CD14-positive monocyte (primary cell): Measurements from ENCODE around the gene MOCOS. TPM values are rescaled to one million over a fixed set of nuclear protein-coding genes. Genes with fewer than 3 reads are reported as not detected.

Experiments used
- DNase-seq, 3 donors: peaks; one replicate each; pipeline ENCODE4 v3.0.0-alpha.2; 2011 to 2022
- H2AFZ ChIP-seq: 2 replicates; pipeline ENCODE4 v1.6.0; 2012; ENCODE audit warnings: mild to moderate bottlenecking, low read depth, low read length, inconsistent platforms; ENCODE audit not compliant: insufficient read depth, poor library complexity, severe bottlenecking
- H3K27ac ChIP-seq, 2 donors: 1 replicate in 1 of 2; 2 replicates in 1 of 2; pipeline ENCODE4 v1.5.1; 2012 to 2013; ENCODE audit warnings: low read length in 2 of 2, control low read depth in 1 of 2, inconsistent platforms in 1 of 2, low read depth in 1 of 2, mild to moderate bottlenecking in 1 of 2
- H3K27me3 ChIP-seq, 2 donors: one replicate each; pipeline versions ENCODE4 v1.6.0 to v1.6.1; 2011 to 2013; ENCODE audit warnings: low read length in 2 of 2; ENCODE audit not compliant: control insufficient read depth in 2 of 2, insufficient read depth in 2 of 2
- H3K36me3 ChIP-seq, 2 donors: replicated peaks in 1 of 2; 1 replicate in 1 of 2; 2 replicates in 1 of 2; pipeline versions ENCODE4 v1.5.1 to v1.6.1; 2012 to 2013; ENCODE audit warnings: low read length in 2 of 2, control low read depth in 1 of 2, inconsistent platforms in 1 of 2, mild to moderate bottlenecking in 1 of 2; ENCODE audit not compliant: insufficient read depth in 2 of 2, control insufficient read depth in 1 of 2
- H3K4me1 ChIP-seq, 2 donors: 1 replicate in 1 of 2; 2 replicates in 1 of 2; pipeline versions ENCODE4 v1.5.1 to v1.6.1; 2012 to 2013; ENCODE audit warnings: low read length in 2 of 2, control low read depth in 1 of 2, inconsistent platforms in 1 of 2, mild to moderate bottlenecking in 1 of 2, moderate library complexity in 1 of 2; ENCODE audit not compliant: insufficient read depth in 2 of 2, control insufficient read depth in 1 of 2
- H3K4me2 ChIP-seq: replicated peaks from 2 replicates; pipeline ENCODE3; 2012; ENCODE audit warnings: low read length, moderate library complexity, mild to moderate bottlenecking; ENCODE audit not compliant: poor library complexity, severe bottlenecking; ENCODE audit errors: extremely low read depth
- H3K4me3 ChIP-seq, 3 experiments: fragments of 200-600 bp in 1 of 3; sonication (generic) in 1 of 3; replicated peaks in 1 of 3; 1 replicate in 2 of 3; 2 replicates in 1 of 3; pipeline ENCODE4 v1.5.1; 2011 to 2013; ENCODE audit warnings: low read length in 3 of 3, mild to moderate bottlenecking in 3 of 3, control low read depth in 2 of 3, low read depth in 2 of 3, inconsistent platforms in 1 of 3, moderate library complexity in 1 of 3
- H3K79me2 ChIP-seq: 2 replicates; pipeline ENCODE4 v1.6.0; 2012; ENCODE audit warnings: mild to moderate bottlenecking, control low read depth, inconsistent platforms, low read length, moderate library complexity; ENCODE audit not compliant: insufficient read depth
- H3K9ac ChIP-seq: 2 replicates; pipeline ENCODE4 v1.6.0; 2017; ENCODE audit warnings: low read length, mild to moderate bottlenecking; ENCODE audit not compliant: insufficient read depth, poor library complexity, severe bottlenecking
- H3K9me3 ChIP-seq, 2 donors: replicated peaks in 1 of 2; 1 replicate in 1 of 2; 2 replicates in 1 of 2; pipeline versions ENCODE4 v1.5.1 to v1.6.1; 2012 to 2013; ENCODE audit warnings: low read length in 2 of 2, control low read depth in 1 of 2; ENCODE audit not compliant: control insufficient read depth in 1 of 2, insufficient read depth in 1 of 2
- H4K20me1 ChIP-seq: 2 replicates; pipeline ENCODE4 v1.6.0; 2012; ENCODE audit warnings: mild to moderate bottlenecking, low read length, control low read depth, moderate library complexity; ENCODE audit not compliant: insufficient read depth
- H3K27ac Mint-ChIP-seq, 7 donors: one replicate each; pipeline ENCODE4 v1.8.0; 2020; ENCODE audit warnings: mild to moderate bottlenecking in 7 of 7, mixed read lengths in 7 of 7, moderate library complexity in 6 of 7, inconsistent platforms in 2 of 7
- H3K27me3 Mint-ChIP-seq, 3 donors: one replicate each; pipeline ENCODE4 v1.8.0; 2021 to 2022; ENCODE audit warnings: low read depth in 3 of 3, mild to moderate bottlenecking in 3 of 3, mixed read lengths in 3 of 3, moderate library complexity in 3 of 3, inconsistent platforms in 1 of 3
- H3K36me3 Mint-ChIP-seq, 2 donors: one replicate each; pipeline ENCODE4 v1.8.0; 2020; ENCODE audit warnings: mixed read lengths in 2 of 2, inconsistent platforms in 1 of 2, mild to moderate bottlenecking in 1 of 2
- H3K4me1 Mint-ChIP-seq: one replicate; pipeline ENCODE4 v1.8.0; 2020; ENCODE audit warnings: mild to moderate bottlenecking, mixed read lengths
- H3K4me3 Mint-ChIP-seq, 2 donors: one replicate each; pipeline ENCODE4 v1.8.0; 2020; ENCODE audit warnings: mild to moderate bottlenecking in 2 of 2, mixed read lengths in 2 of 2, moderate library complexity in 1 of 2
- H3K9me3 Mint-ChIP-seq, 7 donors: one replicate each; pipeline ENCODE4 v1.8.0; 2020 to 2022; ENCODE audit warnings: mixed read lengths in 7 of 7, mild to moderate bottlenecking in 6 of 7, moderate library complexity in 6 of 7, inconsistent platforms in 2 of 7
- WGBS: methylation state at CpG from one replicate; pipeline ENCODE4 v1.1.5; 2013; ENCODE audit warnings: missing lambda C conversion rate; ENCODE audit not compliant: insufficient coverage; 5-methylcytosine and 5-hydroxymethylcytosine counted together
- intact Hi-C, 2 donors: fragments of 100-400 bp; cut with micrococcal nuclease; formaldehyde crosslinking; loops; one replicate each; pipeline versions ENCODE4 v1.15.0 to v1.15.1; 2023
- polyA plus RNA-seq, 3 donors: library from polyadenylated mRNA; depleted of rRNA in 1 of 3; unstranded in 2 of 3; stranded (reverse) in 1 of 3; fragments of 300-500 nt in 2 of 3; fragments of >200 nt in 1 of 3; fragmentation: Illumina TruSeq in 2 of 3; gene quantifications; 1 replicate in 2 of 3; 2 replicates in 1 of 3; pipeline ENCODE4 v1.2.3, GENCODE V29; 2012 to 2021
- TF ChIP-seq, protein P1 (sequence below): fragments of 200-600 bp; IDR thresholded peaks from one replicate; pipeline ENCODE4 v1.8.0; 2022; ENCODE audit warnings: antibody characterized with exemption, mild to moderate bottlenecking

MOCOS gene
- polyA plus RNA-seq, 3 donors = 0.03 to 0.05 TPM; not detected in 1

DNA sequence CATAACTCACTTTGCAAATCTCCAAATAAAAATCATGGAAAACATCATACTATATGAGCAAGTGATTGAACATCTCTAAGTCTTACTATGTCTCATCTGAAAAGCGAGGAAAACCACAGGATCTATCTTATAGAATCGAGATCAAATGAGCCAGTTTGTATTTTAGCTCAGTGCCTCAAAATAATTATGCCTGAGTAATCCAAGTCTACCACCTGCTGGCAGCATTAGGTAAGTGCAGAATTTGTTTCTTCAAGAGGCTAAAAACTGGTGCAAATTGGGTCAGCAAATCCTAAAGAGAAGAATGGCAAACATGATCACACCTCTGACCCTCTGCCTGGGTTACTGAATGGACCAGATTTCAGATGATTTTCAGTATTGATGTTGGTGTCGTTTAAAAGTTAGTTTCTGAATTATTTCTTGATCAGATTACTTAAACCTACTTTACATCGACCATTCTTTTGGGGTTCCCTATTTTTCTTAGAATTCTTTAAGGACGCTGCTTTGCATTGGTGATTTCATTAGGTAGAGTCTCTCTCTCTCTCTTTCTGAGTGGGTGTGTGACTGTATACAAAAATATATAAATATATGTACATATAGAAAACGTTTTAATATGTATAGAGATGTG lies 97.5 kb downstream of the MOCOS start:
- peak; percentile 22 to 50 (median 42) for DNase-seq
- no peak overlapping the region for H3K27ac Mint-ChIP-seq
- WGBS = no CpG with 5 or more reads among the region's 6 CpGs

DNA sequence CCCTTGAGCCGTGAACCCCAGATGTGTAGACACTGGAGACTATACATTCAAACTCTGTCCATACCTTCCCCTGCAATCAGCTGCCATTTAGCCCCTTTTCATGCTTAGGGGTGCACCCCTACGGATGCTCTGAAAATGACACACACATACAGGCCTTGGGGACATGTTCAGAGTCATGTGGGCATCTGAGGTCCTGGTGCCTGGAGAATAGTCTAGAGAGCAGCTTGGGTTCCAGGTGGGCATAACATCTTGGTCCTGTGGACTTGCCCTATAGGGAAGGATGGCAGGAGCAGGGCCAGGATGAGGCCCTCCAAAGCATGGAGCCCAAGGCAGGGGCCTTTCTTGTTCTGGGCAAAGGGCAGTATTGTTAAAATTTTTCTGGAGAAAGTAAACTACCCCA lies 100.4 kb downstream of the MOCOS start:
- no peaks in the 10 kb centered on the region for H3K36me3 ChIP-seq
- H3K4me1 ChIP-seq = no peaks in the 10 kb centered on the region
- no peak overlapping the region for H3K4me3 Mint-ChIP-seq
- TF ChIP-seq, protein P1, sequence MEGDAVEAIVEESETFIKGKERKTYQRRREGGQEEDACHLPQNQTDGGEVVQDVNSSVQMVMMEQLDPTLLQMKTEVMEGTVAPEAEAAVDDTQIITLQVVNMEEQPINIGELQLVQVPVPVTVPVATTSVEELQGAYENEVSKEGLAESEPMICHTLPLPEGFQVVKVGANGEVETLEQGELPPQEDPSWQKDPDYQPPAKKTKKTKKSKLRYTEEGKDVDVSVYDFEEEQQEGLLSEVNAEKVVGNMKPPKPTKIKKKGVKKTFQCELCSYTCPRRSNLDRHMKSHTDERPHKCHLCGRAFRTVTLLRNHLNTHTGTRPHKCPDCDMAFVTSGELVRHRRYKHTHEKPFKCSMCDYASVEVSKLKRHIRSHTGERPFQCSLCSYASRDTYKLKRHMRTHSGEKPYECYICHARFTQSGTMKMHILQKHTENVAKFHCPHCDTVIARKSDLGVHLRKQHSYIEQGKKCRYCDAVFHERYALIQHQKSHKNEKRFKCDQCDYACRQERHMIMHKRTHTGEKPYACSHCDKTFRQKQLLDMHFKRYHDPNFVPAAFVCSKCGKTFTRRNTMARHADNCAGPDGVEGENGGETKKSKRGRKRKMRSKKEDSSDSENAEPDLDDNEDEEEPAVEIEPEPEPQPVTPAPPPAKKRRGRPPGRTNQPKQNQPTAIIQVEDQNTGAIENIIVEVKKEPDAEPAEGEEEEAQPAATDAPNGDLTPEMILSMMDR = no peak
- H2AFZ ChIP-seq = no peak overlapping the region
- no peak overlapping the region for H3K27ac Mint-ChIP-seq
- no peaks in the 10 kb centered on the region for H3K79me2 ChIP-seq
- WGBS = 83% methylated on average over 1 of the region's 2 CpGs
- peaks cover 0 to 3% of the 10 kb centered on the region in 2 donors for H3K9me3 ChIP-seq
- no peak overlapping the region for H3K4me3 ChIP-seq
- no peaks in the 10 kb centered on the region for H4K20me1 ChIP-seq
- H3K27me3 Mint-ChIP-seq = peaks cover 7 to 17% (median 12%) of the 10 kb centered on the region in 3 donors
- H3K27ac ChIP-seq = no peak overlapping the region
- no peak for DNase-seq
- no peak overlapping the region for H3K4me2 ChIP-seq
- peaks cover 7 to 15% (median 11%) of the 10 kb centered on the region in 7 donors for H3K9me3 Mint-ChIP-seq
- H3K36me3 Mint-ChIP-seq = no peaks in the 10 kb centered on the region
- no peak overlapping the region for H3K9ac ChIP-seq
- H3K4me1 Mint-ChIP-seq = no peaks in the 10 kb centered on the region
- intact Hi-C loops = loop anchor here (10.0 kb wide), 1 partner anchor 533 kb away; no protein-coding TSS in a partner anchor
- peaks cover 5 to 6% of the 10 kb centered on the region in 2 donors for H3K27me3 ChIP-seq

More for the DNA sequence above, 97.5 kb downstream of the MOCOS start:
- Mint-ChIP-seq H3K27me3 (peaks cover 11 to 15% (median 14%) of the 10 kb centered on the region in 3 donors), H3K36me3 (no peaks in the 10 kb centered on the region), H3K9me3 (peaks cover 7 to 12% (median 9%) of the 10 kb centered on the region in 7 donors), H3K4me1 (no peaks in the 10 kb centered on the region), H3K4me3 (no peak overlapping the region)
- TF ChIP-seq, protein P1 = peak; percentile 80
- intact Hi-C loops = loop anchor here (5.0 to 10.0 kb wide), 4 partner anchors 182 to 530 kb away; no protein-coding TSS in a partner anchor
- no peak overlapping the region for H3K4me2 ChIP-seq
- no peak overlapping the region for H3K9ac ChIP-seq
- H3K9me3 ChIP-seq = peaks cover 0 to 3% of the 10 kb centered on the region in 2 donors
- H4K20me1 ChIP-seq = no peaks in the 10 kb centered on the region
- H3K79me2 ChIP-seq = no peaks in the 10 kb centered on the region
- no peaks in the 10 kb centered on the region for H3K4me1 ChIP-seq
- H3K27ac ChIP-seq = no peak overlapping the region
- no peak overlapping the region for H2AFZ ChIP-seq
- peaks cover under 1 to 4% of the 10 kb centered on the region in 2 donors for H3K27me3 ChIP-seq
- H3K36me3 ChIP-seq = no peaks in the 10 kb centered on the region
- no peak overlapping the region for H3K4me3 ChIP-seq
